ENCODE measurements around the gene SYT11. TPM values are rescaled to one million over a fixed set of nuclear protein-coding genes. Genes with fewer than 3 reads are reported as not detected.

SYT11 gene
- total RNA-seq, 1 donor from 2014 or later, result 22.3 TPM

GRCh38 chr1:155909894-155910293 lies 50.5 kb downstream of the SYT11 start:
- Histone ChIP-seq H3K4me3 (ENCODE audit: insufficient read depth, low read depth, low read length) (peak overlapping the region; percentile 73), H3K27me3 (ENCODE audit: insufficient read depth, low read length) (no peaks in the 10 kb centered on the region), H4K20me1 (ENCODE audit: insufficient read depth, low read length) (no peaks in the 10 kb centered on the region), H3K36me3 (ENCODE audit: insufficient read depth, low read length) (peaks cover 32% of the 10 kb centered on the region), H3K4me1 (ENCODE audit: insufficient read depth, low read length) (peaks cover 13% of the 10 kb centered on the region), H3K79me2 (ENCODE audit: insufficient read depth, low read length) (peaks cover 29% of the 10 kb centered on the region), H3K9me3 (ENCODE audit: insufficient read depth, low read depth, low read length) (no peaks in the 10 kb centered on the region), H3K4me2 (ENCODE audit: low read length) (peak overlapping the region; percentile 96), H2AFZ (ENCODE audit: low read depth, low read length) (no peak overlapping the region), H3K27ac (ENCODE audit: low read depth, low read length) (peak overlapping the region; percentile 78), H3K9ac (ENCODE audit: low read length) (peak overlapping the region; percentile 83)
- Mint-ChIP-seq H3K9me3 (ENCODE audit: unreplicated experiment) (no peaks in the 10 kb centered on the region), H3K27me3 (ENCODE audit: low read depth, unreplicated experiment) (no peaks in the 10 kb centered on the region), H3K4me1 (ENCODE audit: low read depth, unreplicated experiment) (peaks cover 28% of the 10 kb centered on the region), H3K36me3 (ENCODE audit: low read depth, unreplicated experiment) (peaks cover 16% of the 10 kb centered on the region), H3K27ac (ENCODE audit: unreplicated experiment) (peak overlapping the region; percentile 94), H3K4me3 (ENCODE audit: unreplicated experiment) (peak overlapping the region; percentile 91)
- FAIRE-seq (no peak), DNase-seq (ENCODE audit: low read depth) (peak; percentile 48)
- no peak for TF ChIP-seq EZH2 (IDR thresholded peaks at IDR 0.05; ENCODE audit: insufficient read depth, low read length)
- no peak for TF ChIP-seq CTCF (IDR thresholded peaks at IDR 0.05; ENCODE audit: insufficient read depth, low read depth, low read length)

- H3K79me2 ChIP-seq (ENCODE audit: insufficient read depth, low read length), result peaks cover 29% of the 10 kb centered on the region
- FAIRE-seq (no peak), DNase-seq (ENCODE audit: low read depth) (peak; percentile 37)
- no peaks in the 10 kb centered on the region for H4K20me1 ChIP-seq (ENCODE audit: insufficient read depth, low read length)
- H3K27me3 ChIP-seq (ENCODE audit: insufficient read depth, low read length), result no peaks in the 10 kb centered on the region
- peak overlapping the region; percentile 94 for H3K27ac Mint-ChIP-seq (ENCODE audit: unreplicated experiment)
- peak overlapping the region; percentile 78 for H3K27ac ChIP-seq (ENCODE audit: low read depth, low read length)
- peak overlapping the region; percentile 96 for H3K4me2 ChIP-seq (ENCODE audit: low read length)
- no peaks in the 10 kb centered on the region for H3K9me3 Mint-ChIP-seq (ENCODE audit: unreplicated experiment)
- H3K4me1 Mint-ChIP-seq (ENCODE audit: low read depth, unreplicated experiment), result peaks cover 29% of the 10 kb centered on the region
- H3K4me3 Mint-ChIP-seq (ENCODE audit: unreplicated experiment), result peak overlapping the region; percentile 91
- H3K9me3 ChIP-seq (ENCODE audit: insufficient read depth, low read depth, low read length), result no peaks in the 10 kb centered on the region
- H2AFZ ChIP-seq (ENCODE audit: low read depth, low read length), result peak overlapping the region; percentile 24
- H3K36me3 ChIP-seq (ENCODE audit: insufficient read depth, low read length), result peaks cover 31% of the 10 kb centered on the region
- H3K36me3 Mint-ChIP-seq (ENCODE audit: low read depth, unreplicated experiment), result peaks cover 16% of the 10 kb centered on the region
- no peaks in the 10 kb centered on the region for H3K27me3 Mint-ChIP-seq (ENCODE audit: low read depth, unreplicated experiment)
- peak overlapping the region; percentile 83 for H3K9ac ChIP-seq (ENCODE audit: low read length)
- TF ChIP-seq EZH2 (IDR thresholded peaks at IDR 0.05; ENCODE audit: insufficient read depth, low read length) (no peak), CTCF (IDR thresholded peaks at IDR 0.05; ENCODE audit: insufficient read depth, low read depth, low read length) (no peak)
- peaks cover 13% of the 10 kb centered on the region for H3K4me1 ChIP-seq (ENCODE audit: insufficient read depth, low read length)
- H3K4me3 ChIP-seq (ENCODE audit: insufficient read depth, low read depth, low read length), result peak overlapping the region; percentile 73
These were observed 51.3 kb downstream of the SYT11 start for GRCh38 chr1:155910621-155911121.

Measured in astrocyte (in vitro differentiated cells and primary cell).